AG04450 (cell line): ENCODE measurements around the gene ARAP2. TPM values are rescaled to one million over a fixed set of nuclear protein-coding genes. Genes with fewer than 3 reads are reported as not detected.

ENCODE experiments used
- CTCF ChIA-PET: fragments of 300-600, 350-600 bp; formaldehyde crosslinking; extraction: SDS; loops from one replicate; lab custom pipeline; 2022; ENCODE audit warnings: antibody characterized with exemption, inconsistent platforms; lab: Charles Lee
- POLR2A ChIA-PET: fragments of 350-600 bp; formaldehyde crosslinking; extraction: SDS; loops from one replicate; lab custom pipeline; 2021; ENCODE audit warnings: antibody characterized with exemption, inconsistent platforms; lab: Yijun Ruan, JAX
- DNase-seq: peaks from one replicate; pipeline ENCODE4 v3.0.0-alpha.2; 2011; ENCODE audit warnings: low read depth, low spot score
- H3K27ac ChIP-seq: one replicate; pipeline ENCODE4 v1.5.1; 2012; ENCODE audit warnings: low read depth, low read length, control low read depth
- H3K27me3 ChIP-seq: one replicate; pipeline ENCODE4 v1.6.0; 2012; ENCODE audit warnings: low read length; ENCODE audit not compliant: control insufficient read depth, insufficient read depth
- H3K4me3 ChIP-seq: 2 replicates; pipeline ENCODE4 v1.5.1; 2011; ENCODE audit warnings: mild to moderate bottlenecking, low read depth, low read length, control low read depth
- H3K9me3 ChIP-seq: 2 replicates; pipeline ENCODE4 v1.5.1; 2012; ENCODE audit warnings: low read length; ENCODE audit not compliant: control insufficient read depth, insufficient read depth
- CTCF ChIP-seq: IDR thresholded peaks from 2 replicates; pipeline ENCODE4 v1.5.1; 2011; ENCODE audit warnings: low read depth, low read length, control low read depth, inconsistent platforms
- polyA plus RNA-seq: library from polyadenylated mRNA; depleted of rRNA; stranded (reverse); fragments of >200 nt; gene quantifications from 2 replicates; pipeline ENCODE4 v1.2.3, GENCODE V29; 2011

The ARAP2 gene
- polyA plus RNA-seq, 1 experiment = 0.11 TPM

- Histone ChIP-seq H3K4me3 (no peak overlapping the region), H3K27ac (no peak overlapping the region), H3K9me3 (no peaks in the 10 kb centered on the region), H3K27me3 (no peaks in the 10 kb centered on the region)
- CTCF ChIA-PET = no interaction called here
- no peak for TF ChIP-seq CTCF
- no peak for DNase-seq
- POLR2A ChIA-PET = no interaction called here
These were observed 6.7 kb downstream of the ARAP2 start for GRCh38 chr4:36237366-36238313.

- CTCF ChIA-PET = no interaction called here
These were observed 8.2 kb downstream of the ARAP2 start for GRCh38 chr4:36236159-36236558.

GRCh38 chr4:36235306-36235705 lies 9.0 kb downstream of the ARAP2 start:
- TF ChIP-seq CTCF = no peak
- Histone ChIP-seq H3K27me3 (no peaks in the 10 kb centered on the region), H3K27ac (no peak overlapping the region), H3K4me3 (no peak overlapping the region), H3K9me3 (no peaks in the 10 kb centered on the region)
- no peak for DNase-seq
- CTCF ChIA-PET = no interaction called here
- POLR2A ChIA-PET = no interaction called here

More at GRCh38 chr4:36236159-36236558, 8.2 kb downstream of the ARAP2 start:
- H3K27me3 ChIP-seq = no peaks in the 10 kb centered on the region
- no peak overlapping the region for H3K4me3 ChIP-seq
- no peak overlapping the region for H3K27ac ChIP-seq
- no peak for DNase-seq
- TF ChIP-seq CTCF = no peak
- H3K9me3 ChIP-seq = no peaks in the 10 kb centered on the region
- POLR2A ChIA-PET = no interaction called here

GRCh38 chr4:36233567-36234266 lies 10.6 kb downstream of the ARAP2 start:
- no peaks in the 10 kb centered on the region for H3K27me3 ChIP-seq
- H3K27ac ChIP-seq = no peak overlapping the region
- TF ChIP-seq CTCF = no peak
- ChIA-PET POLR2A (no interaction called here), CTCF (no interaction called here)
- DNase-seq = no peak
- H3K9me3 ChIP-seq = no peaks in the 10 kb centered on the region
- no peak overlapping the region for H3K4me3 ChIP-seq

- no peak overlapping the region for H3K27ac ChIP-seq
- no peaks in the 10 kb centered on the region for H3K27me3 ChIP-seq
- H3K4me3 ChIP-seq = no peak overlapping the region
- no peak for TF ChIP-seq CTCF
- no peaks in the 10 kb centered on the region for H3K9me3 ChIP-seq
- POLR2A ChIA-PET = no interaction called here
- DNase-seq = no peak
- CTCF ChIA-PET = no interaction called here
These were observed 13.8 kb downstream of the ARAP2 start for GRCh38 chr4:36230534-36230933.
